Heart right ventricle (tissue), 16 donors: Measurements from ENCODE around the gene EPYC. TPM values are rescaled to one million over a fixed set of nuclear protein-coding genes. Genes with fewer than 3 reads are reported as not detected.

ENCODE experiments used
- ATAC-seq, 8 donors: fragments of 200-7000 bp; cut with Tn5 transposase; one replicate each; pipeline ENCODE4 v1.9.1; 2020; ENCODE audit warnings: mild to moderate bottlenecking in 8 of 8, moderate library complexity in 8 of 8, moderate number of reproducible peaks in 1 of 8
- DNase-seq, 2 donors: peaks; one replicate each; pipeline ENCODE4 v3.0.0-alpha.2; 2020
- H3K27ac ChIP-seq, 10 donors: fragments of 200-600 bp; sonication (generic) in 2 of 10; one replicate each; pipeline versions ENCODE4 v1.5.0 to v1.8.0; 2020 to 2022; ENCODE audit warnings: mild to moderate bottlenecking in 3 of 10
- H3K27me3 ChIP-seq, 7 donors: fragments of 200-600 bp; one replicate each; pipeline ENCODE4 v1.8.0; 2021 to 2022; ENCODE audit warnings: mild to moderate bottlenecking in 2 of 7
- H3K36me3 ChIP-seq, 9 donors: fragments of 200-600 bp; sonication (generic) in 1 of 9; one replicate each; pipeline versions ENCODE4 v1.5.0 to v1.8.0; 2020 to 2022; ENCODE audit warnings: mild to moderate bottlenecking in 2 of 9
- H3K4me1 ChIP-seq, 9 donors: fragments of 200-600 bp; sonication (generic) in 1 of 9; one replicate each; pipeline versions ENCODE4 v1.5.0 to v1.8.0; 2020 to 2022; ENCODE audit warnings: mild to moderate bottlenecking in 4 of 9
- H3K4me3 ChIP-seq, 10 donors: fragments of 200-600 bp; sonication (generic) in 2 of 10; one replicate each; pipeline versions ENCODE4 v1.5.0 to v1.8.0; 2020 to 2022; ENCODE audit warnings: mild to moderate bottlenecking in 7 of 10, moderate library complexity in 2 of 10
- H3K9me3 ChIP-seq, 11 donors: fragments of 200-600 bp in 10 of 11; sonication (generic) in 2 of 11; one replicate each; pipeline versions ENCODE4 v1.5.0 to v1.8.0; 2013 to 2022; ENCODE audit warnings: mild to moderate bottlenecking in 2 of 11, control low read depth in 1 of 11, moderate library complexity in 1 of 11
- CTCF ChIP-seq, 9 donors: fragments of 200-600 bp; sonication (generic) in 2 of 9; IDR thresholded peaks; one replicate each; pipeline versions ENCODE4 v1.5.0 to v1.8.0; 2021 to 2022; ENCODE audit warnings: antibody characterized with exemption in 9 of 9, mild to moderate bottlenecking in 5 of 9, moderate library complexity in 1 of 9
- WGBS, 2 donors: extraction: QIAGEN DNeasy Blood & Tissue Kit; methylation state at CpG; one replicate each; pipeline ENCODE4 v1.1.7; 2013; ENCODE audit warnings: inconsistent platforms in 1 of 2; 5-methylcytosine and 5-hydroxymethylcytosine counted together
- intact Hi-C, 10 donors: fragments of 100-400 bp; cut with DNase I; formaldehyde crosslinking; loops; one replicate each; pipeline versions ENCODE4 v1.11.1 to v1.14.2; 2022
- polyA plus RNA-seq, 2 donors: library from polyadenylated mRNA; stranded (reverse); fragments of 200-250 nt; gene quantifications; one replicate each; pipeline ENCODE4 v1.2.3, GENCODE V29; 2013
- total RNA-seq, 10 donors: library from RNA; stranded (reverse); fragmentation: NEBNext Ultra II Directional in 3 of 10; extraction: Animal tissue kit (Norgen Biotek cat#: 25700) in 3 of 10; gene quantifications; one replicate each; pipeline versions ENCODE4 v1.2.1 to v1.2.4, GENCODE V29; 2021 to 2023
- donor health status: Arrhythmogenic right ventricular cardiomyopathy.
- donor health status: ischemic (EF 13 %, LVEDD 7.1; RV severe dilation, severe dysfunction).
- donor health status: healthy with polysubstance abuse.
- donor health status: DM: no; HTN: yes; CAD: no.
- donor health status: DM: no; HTN: no; CAD: no.
- donor health status: ischemic (EF 25% LVEDD 6.9; RV normal size, moderate dysfunction).
- donor health status: ischemic (EF 25% LVEDD 5.7; RV mildly dilated, moderate dysfunction).
- donor health status: healthy.
- donor health status: DM: yes; HTN: yes; CAD: no.
- donor health status: Ischemic cardiomyopathy.
- donor health status: ischemic (EF 35%, LVEDD 5.7; RV mildly dilated, moderate dysfunction).
- donor health status: nonischemic (EF 11% LVEDD 7.7; RV severe dilation, severe dysfunction).
- donor health status: DM: yes; HTN: yes; CAD: no.
- donor health status: PGD.
- donor health status: ischemic (EF 29% LVEDD 5.4; RV normal size, mild dysfunction).
- donor health status: nonischemic (EF 23%, LVEDD 6.1; RV moderate dilation, normal function).

The EPYC gene
- total and polyA plus RNA-seq, 12 donors, result not detected

- no peak overlapping the region for H3K4me3 ChIP-seq
- no peaks in the 10 kb centered on the region for H3K4me1 ChIP-seq
- ATAC-seq (no peak), DNase-seq (no peak)
- WGBS, 2 donors, result 61 to 65% methylated on average over 4 of the region's 4 CpGs
- H3K9me3 ChIP-seq, result peaks cover 0 to 4% (median 0%) of the 10 kb centered on the region in 11 donors
- H3K27me3 ChIP-seq, result no peaks in the 10 kb centered on the region
- H3K36me3 ChIP-seq, result no peaks in the 10 kb centered on the region
- intact Hi-C loops, result no loop called here
- TF ChIP-seq CTCF (IDR thresholded peaks at IDR 0.05), result no peak
- H3K27ac ChIP-seq, result no peak overlapping the region
Observed at GRCh38 chr12:91043408-91043807, 38.6 kb upstream of the EPYC start.

GRCh38 chr12:91040096-91040755 is 35.5 kb upstream of the EPYC start:
- peaks cover 0 to 8% (median 0%) of the 10 kb centered on the region in 9 donors for H3K4me1 ChIP-seq
- intact Hi-C loops, result no loop called here
- no peaks in the 10 kb centered on the region for H3K27me3 ChIP-seq
- H3K9me3 ChIP-seq, result peaks cover 0 to 4% (median 0%) of the 10 kb centered on the region in 11 donors
- ATAC-seq (no peak), DNase-seq (no peak)
- H3K27ac ChIP-seq, result no peak overlapping the region
- no peak overlapping the region for H3K4me3 ChIP-seq
- no peaks in the 10 kb centered on the region for H3K36me3 ChIP-seq
- TF ChIP-seq CTCF (IDR thresholded peaks at IDR 0.05), result no peak
- 79% methylated on average over 1 of the region's 1 CpG for WGBS, 2 donors

DNA sequence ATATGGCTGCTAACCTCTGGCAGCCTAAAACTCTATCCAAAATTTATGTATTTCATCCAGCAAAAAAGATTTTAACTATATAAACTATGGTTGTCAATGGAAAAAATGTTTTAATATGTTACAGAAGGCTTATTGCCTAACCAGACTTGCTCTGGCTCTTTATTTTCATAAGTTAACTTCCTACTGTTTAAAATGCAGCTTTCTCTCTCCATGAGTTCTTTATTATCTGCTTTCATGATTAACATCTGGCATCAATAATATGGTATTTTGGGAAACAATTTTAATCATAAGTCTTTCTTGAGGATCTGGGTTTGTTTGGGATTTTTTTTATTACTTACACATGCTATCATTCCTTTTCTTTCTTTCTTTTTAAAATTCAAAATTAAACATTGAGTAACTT is 32.5 kb upstream of the EPYC start:
- ATAC-seq, result no peak
- no peak for TF ChIP-seq CTCF (IDR thresholded peaks at IDR 0.05)
- no peaks in the 10 kb centered on the region for H3K36me3 ChIP-seq
- DNase-seq, result no peak
- peaks cover 0 to 4% (median 0%) of the 10 kb centered on the region in 11 donors for H3K9me3 ChIP-seq
- H3K27ac ChIP-seq, result peak overlapping the region in 3 of 10 donors; percentile 0 to 39 (median 7)
- H3K4me3 ChIP-seq, result no peak overlapping the region
- H3K4me1 ChIP-seq, result peaks cover 0 to 8% (median 0%) of the 10 kb centered on the region in 9 donors
- intact Hi-C loops, result no loop called here
- H3K27me3 ChIP-seq, result no peaks in the 10 kb centered on the region

DNA sequence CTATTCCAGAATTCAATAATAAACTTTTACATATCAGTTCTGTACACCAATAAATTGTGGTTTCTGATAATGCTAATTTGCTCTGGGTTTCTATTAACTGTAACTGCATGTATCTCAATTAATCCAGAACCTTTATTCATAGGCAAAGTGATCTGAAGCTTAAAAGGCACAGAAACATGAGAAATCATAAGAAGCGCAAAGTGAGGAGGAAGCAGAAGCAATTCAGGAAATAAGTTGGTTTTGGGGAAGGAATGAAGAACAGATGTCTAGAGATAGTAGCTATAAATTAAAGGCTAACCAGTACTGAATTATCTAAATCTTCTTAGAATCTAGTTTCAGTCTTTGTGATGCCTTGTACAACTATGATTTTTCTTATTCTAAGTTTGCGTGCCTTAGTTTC is 28.5 kb upstream of the EPYC start:
- TF ChIP-seq CTCF (IDR thresholded peaks at IDR 0.05), result no peak
- ATAC-seq, result no peak
- intact Hi-C loops, result loop anchor here in 1 of 10 donors (5.0 kb wide), 1 partner anchor 189 kb away; no protein-coding TSS in a partner anchor
- no peaks in the 10 kb centered on the region for H3K27me3 ChIP-seq
- H3K36me3 ChIP-seq, result no peaks in the 10 kb centered on the region
- peaks cover 0 to 2% (median 0%) of the 10 kb centered on the region in 11 donors for H3K9me3 ChIP-seq
- DNase-seq, result no peak
- 88 to 91% methylated on average over 2 of the region's 2 CpGs for WGBS, 2 donors
- no peak overlapping the region for H3K27ac ChIP-seq
- H3K4me1 ChIP-seq, result peaks cover 0 to 8% (median 0%) of the 10 kb centered on the region in 9 donors
- H3K4me3 ChIP-seq, result no peak overlapping the region
